GM23338 (cell line): ENCODE measurements around the gene MYL11. TPM values are rescaled to one million over a fixed set of nuclear protein-coding genes. Genes with fewer than 3 reads are reported as not detected.

ENCODE experiments used
- ATAC-seq: fragments of 200-7000 bp; cut with Tn5 transposase; 3 replicates; pipeline ENCODE4 v1.9.1; 2020
- DNase-seq: peaks from one replicate; pipeline ENCODE4 v3.0.0-alpha.2; 2015; ENCODE audit warnings: low spot score
- H2AFZ ChIP-seq: fragments of 200-600 bp; sonication (generic); 2 replicates; pipeline ENCODE4 v1.8.0; 2016; ENCODE audit warnings: antibody characterized with exemption, mild to moderate bottlenecking, moderate library complexity
- H3F3A ChIP-seq: fragments of 200-600 bp; sonication (generic); replicated peaks from 2 replicates; pipeline ENCODE4 v1.8.0; 2017; ENCODE audit warnings: antibody characterized with exemption, mixed run types, low read depth
- H3K27ac ChIP-seq: fragments of 200-600 bp; sonication (generic); 2 replicates; pipeline ENCODE4 v1.6.1; 2016; ENCODE audit warnings: low read depth
- H3K27me3 ChIP-seq: fragments of 200-600 bp; sonication (generic); 2 replicates; pipeline ENCODE4 v1.8.0; 2016; ENCODE audit warnings: mild to moderate bottlenecking, mixed run types, moderate library complexity; ENCODE audit not compliant: insufficient read depth
- H3K36me3 ChIP-seq: fragments of 200-600 bp; sonication (generic); 2 replicates; pipeline ENCODE4 v1.8.0; 2016; ENCODE audit warnings: mild to moderate bottlenecking; ENCODE audit not compliant: insufficient read depth
- H3K4me1 ChIP-seq: fragments of 200-600 bp; sonication (generic); 2 replicates; pipeline ENCODE4 v1.8.0; 2016; ENCODE audit warnings: mild to moderate bottlenecking, moderate library complexity; ENCODE audit not compliant: insufficient read depth
- H3K4me2 ChIP-seq: fragments of 200-600 bp; sonication (generic); 2 replicates; pipeline ENCODE4 v1.7.1; 2017; ENCODE audit warnings: mixed run types
- H3K4me3 ChIP-seq: fragments of 200-600 bp; sonication (generic); 2 replicates; pipeline ENCODE4 v1.6.1; 2016; ENCODE audit warnings: mixed run types
- H3K79me2 ChIP-seq: fragments of 200-600 bp; sonication (generic); replicated peaks from 2 replicates; pipeline ENCODE4 v1.8.0; 2017; ENCODE audit warnings: mild to moderate bottlenecking; ENCODE audit not compliant: insufficient read depth
- H3K9me2 ChIP-seq: fragments of 200-600 bp; sonication (generic); 2 replicates; pipeline ENCODE4 v1.8.0; 2017; ENCODE audit not compliant: insufficient read depth
- H4K20me1 ChIP-seq: fragments of 200-600 bp; sonication (generic); replicated peaks from 2 replicates; pipeline ENCODE4 v1.8.0; 2017; ENCODE audit warnings: mild to moderate bottlenecking; ENCODE audit not compliant: insufficient read depth
- H3K27ac Mint-ChIP-seq: 2 replicates; pipeline ENCODE4 v1.8.0; 2020; ENCODE audit warnings: inconsistent platforms, mild to moderate bottlenecking, moderate library complexity, mixed read lengths
- H3K27me3 Mint-ChIP-seq: 3 replicates; pipeline ENCODE4 v1.8.0; 2022; ENCODE audit warnings: low read depth, mild to moderate bottlenecking, moderate library complexity, mixed read lengths, inconsistent platforms; ENCODE audit not compliant: insufficient read depth, poor library complexity
- H3K36me3 Mint-ChIP-seq: 3 replicates; pipeline ENCODE4 v1.8.0; 2021; ENCODE audit warnings: low read depth, mild to moderate bottlenecking, inconsistent platforms, moderate library complexity, mixed read lengths
- H3K4me1 Mint-ChIP-seq: 3 replicates; pipeline ENCODE4 v1.8.0; 2020; ENCODE audit warnings: mild to moderate bottlenecking, inconsistent platforms, mixed read lengths
- H3K4me3 Mint-ChIP-seq: 3 replicates; pipeline ENCODE4 v1.8.0; 2021; ENCODE audit warnings: moderate library complexity, mild to moderate bottlenecking, inconsistent platforms, mixed read lengths
- H3K9me3 Mint-ChIP-seq: 3 replicates; pipeline ENCODE4 v1.8.0; 2020; ENCODE audit warnings: moderate library complexity, mild to moderate bottlenecking, inconsistent platforms, mixed read lengths
- CTCF ChIP-seq, 2 experiments: fragments of 200-600 bp in 1 of 2; sonication (generic) in 1 of 2; conservative IDR thresholded peaks; 2 replicates each; pipeline versions ENCODE4 v1.5.1 to v1.6.1; 2016 to 2017; ENCODE audit warnings: antibody characterized with exemption in 2 of 2, low read depth in 2 of 2, mild to moderate bottlenecking in 2 of 2, moderate library complexity in 1 of 2
- ETS1 ChIP-seq: IDR thresholded peaks from 2 replicates; pipeline ENCODE4 v1.6.1; 2016; ENCODE audit warnings: antibody characterized with exemption
- EZH2 ChIP-seq: fragments of 200-600 bp; sonication (generic); IDR thresholded peaks from one replicate; pipeline ENCODE4 v1.8.0; 2017; ENCODE audit warnings: antibody characterized with exemption, mild to moderate bottlenecking, low read depth; ENCODE audit not compliant: unreplicated experiment
- POLR2AphosphoS5 ChIP-seq: IDR thresholded peaks from 2 replicates; pipeline ENCODE4 v1.6.1; 2016; ENCODE audit warnings: antibody characterized with exemption, low read depth
- STAT1 ChIP-seq: IDR thresholded peaks from one replicate; pipeline ENCODE4 v1.6.1; 2016; ENCODE audit warnings: antibody characterized with exemption; ENCODE audit not compliant: unreplicated experiment
- ZNF331 ChIP-seq: fragments of 250-450 bp; sonication (Bioruptor Pico); IDR thresholded peaks from 2 replicates; pipeline ENCODE4 v1.5.0; 2020; ENCODE audit warnings: low read depth, mild to moderate bottlenecking, moderate library complexity
- polyA plus RNA-seq: library from polyadenylated mRNA; unstranded; fragments of >200 nt; fragmentation: Nextera tagmentation; extraction: Ambion mirVana; gene quantifications from 2 replicates; pipeline ENCODE4 v1.2.1, GENCODE V29; 2016
- total RNA-seq: library from RNA; depleted of rRNA; stranded (reverse); fragments of >200 nt; shearing (Covaris generic); gene quantifications from 2 replicates; pipeline ENCODE4 v1.2.3, GENCODE V29; 2014
- TF ChIP-seq, protein P1 (sequence below): fragments of 250-450 bp; sonication (Bioruptor Pico); IDR thresholded peaks from 2 replicates; pipeline ENCODE4 v1.5.0; 2020; ENCODE audit warnings: mild to moderate bottlenecking, moderate library complexity

Gene MYL11
- total and polyA plus RNA-seq, 2 experiments from 2014 or later: 3.5 TPM; not detected in 1

GRCh38 chr16:30352488-30353401, 21.9 kb upstream of the MYL11 start:
- Mint-ChIP-seq H3K4me3 (peak overlapping the region; percentile 62; the same call in 2 of the 3 replicates), H3K27me3 (peaks cover 18% of the 10 kb centered on the region), H3K4me1 (peaks cover 21% of the 10 kb centered on the region), H3K36me3 (peaks cover 58% of the 10 kb centered on the region), H3K27ac (no peak overlapping the region), H3K9me3 (peaks cover 4% of the 10 kb centered on the region; the same call in 2 of the 3 replicates)
- Histone ChIP-seq H3K4me1 (peaks cover 3% of the 10 kb centered on the region; the same call in 1 of the 2 replicates), H3K27ac (no peak overlapping the region), H2AFZ (no peak overlapping the region), H3K9me2 (no peaks in the 10 kb centered on the region), H3F3A (0 out of 2 replicates have a peak, but pooled peaks cover 12% of the 10 kb centered on the region), H3K27me3 (no peaks in the 10 kb centered on the region), H3K79me2 (peaks cover 16% of the 10 kb centered on the region), H3K4me3 (no peak overlapping the region), H4K20me1 (no peaks in the 10 kb centered on the region), H3K4me2 (no peak overlapping the region), H3K36me3 (peaks cover 7% of the 10 kb centered on the region; the same call in 1 of the 2 replicates)
- TF ChIP-seq EZH2 (no peak), POLR2AphosphoS5 (no peak), ZNF331 (no peak), ETS1 (no peak), STAT1 (no peak), CTCF (conservative IDR thresholded peaks at IDR 0.05; ENCODE audit: low read depth in 2 of 2) (peak; percentile 25 to 30; a peak in 2 of 4 replicates)
- TF ChIP-seq, protein P1, sequence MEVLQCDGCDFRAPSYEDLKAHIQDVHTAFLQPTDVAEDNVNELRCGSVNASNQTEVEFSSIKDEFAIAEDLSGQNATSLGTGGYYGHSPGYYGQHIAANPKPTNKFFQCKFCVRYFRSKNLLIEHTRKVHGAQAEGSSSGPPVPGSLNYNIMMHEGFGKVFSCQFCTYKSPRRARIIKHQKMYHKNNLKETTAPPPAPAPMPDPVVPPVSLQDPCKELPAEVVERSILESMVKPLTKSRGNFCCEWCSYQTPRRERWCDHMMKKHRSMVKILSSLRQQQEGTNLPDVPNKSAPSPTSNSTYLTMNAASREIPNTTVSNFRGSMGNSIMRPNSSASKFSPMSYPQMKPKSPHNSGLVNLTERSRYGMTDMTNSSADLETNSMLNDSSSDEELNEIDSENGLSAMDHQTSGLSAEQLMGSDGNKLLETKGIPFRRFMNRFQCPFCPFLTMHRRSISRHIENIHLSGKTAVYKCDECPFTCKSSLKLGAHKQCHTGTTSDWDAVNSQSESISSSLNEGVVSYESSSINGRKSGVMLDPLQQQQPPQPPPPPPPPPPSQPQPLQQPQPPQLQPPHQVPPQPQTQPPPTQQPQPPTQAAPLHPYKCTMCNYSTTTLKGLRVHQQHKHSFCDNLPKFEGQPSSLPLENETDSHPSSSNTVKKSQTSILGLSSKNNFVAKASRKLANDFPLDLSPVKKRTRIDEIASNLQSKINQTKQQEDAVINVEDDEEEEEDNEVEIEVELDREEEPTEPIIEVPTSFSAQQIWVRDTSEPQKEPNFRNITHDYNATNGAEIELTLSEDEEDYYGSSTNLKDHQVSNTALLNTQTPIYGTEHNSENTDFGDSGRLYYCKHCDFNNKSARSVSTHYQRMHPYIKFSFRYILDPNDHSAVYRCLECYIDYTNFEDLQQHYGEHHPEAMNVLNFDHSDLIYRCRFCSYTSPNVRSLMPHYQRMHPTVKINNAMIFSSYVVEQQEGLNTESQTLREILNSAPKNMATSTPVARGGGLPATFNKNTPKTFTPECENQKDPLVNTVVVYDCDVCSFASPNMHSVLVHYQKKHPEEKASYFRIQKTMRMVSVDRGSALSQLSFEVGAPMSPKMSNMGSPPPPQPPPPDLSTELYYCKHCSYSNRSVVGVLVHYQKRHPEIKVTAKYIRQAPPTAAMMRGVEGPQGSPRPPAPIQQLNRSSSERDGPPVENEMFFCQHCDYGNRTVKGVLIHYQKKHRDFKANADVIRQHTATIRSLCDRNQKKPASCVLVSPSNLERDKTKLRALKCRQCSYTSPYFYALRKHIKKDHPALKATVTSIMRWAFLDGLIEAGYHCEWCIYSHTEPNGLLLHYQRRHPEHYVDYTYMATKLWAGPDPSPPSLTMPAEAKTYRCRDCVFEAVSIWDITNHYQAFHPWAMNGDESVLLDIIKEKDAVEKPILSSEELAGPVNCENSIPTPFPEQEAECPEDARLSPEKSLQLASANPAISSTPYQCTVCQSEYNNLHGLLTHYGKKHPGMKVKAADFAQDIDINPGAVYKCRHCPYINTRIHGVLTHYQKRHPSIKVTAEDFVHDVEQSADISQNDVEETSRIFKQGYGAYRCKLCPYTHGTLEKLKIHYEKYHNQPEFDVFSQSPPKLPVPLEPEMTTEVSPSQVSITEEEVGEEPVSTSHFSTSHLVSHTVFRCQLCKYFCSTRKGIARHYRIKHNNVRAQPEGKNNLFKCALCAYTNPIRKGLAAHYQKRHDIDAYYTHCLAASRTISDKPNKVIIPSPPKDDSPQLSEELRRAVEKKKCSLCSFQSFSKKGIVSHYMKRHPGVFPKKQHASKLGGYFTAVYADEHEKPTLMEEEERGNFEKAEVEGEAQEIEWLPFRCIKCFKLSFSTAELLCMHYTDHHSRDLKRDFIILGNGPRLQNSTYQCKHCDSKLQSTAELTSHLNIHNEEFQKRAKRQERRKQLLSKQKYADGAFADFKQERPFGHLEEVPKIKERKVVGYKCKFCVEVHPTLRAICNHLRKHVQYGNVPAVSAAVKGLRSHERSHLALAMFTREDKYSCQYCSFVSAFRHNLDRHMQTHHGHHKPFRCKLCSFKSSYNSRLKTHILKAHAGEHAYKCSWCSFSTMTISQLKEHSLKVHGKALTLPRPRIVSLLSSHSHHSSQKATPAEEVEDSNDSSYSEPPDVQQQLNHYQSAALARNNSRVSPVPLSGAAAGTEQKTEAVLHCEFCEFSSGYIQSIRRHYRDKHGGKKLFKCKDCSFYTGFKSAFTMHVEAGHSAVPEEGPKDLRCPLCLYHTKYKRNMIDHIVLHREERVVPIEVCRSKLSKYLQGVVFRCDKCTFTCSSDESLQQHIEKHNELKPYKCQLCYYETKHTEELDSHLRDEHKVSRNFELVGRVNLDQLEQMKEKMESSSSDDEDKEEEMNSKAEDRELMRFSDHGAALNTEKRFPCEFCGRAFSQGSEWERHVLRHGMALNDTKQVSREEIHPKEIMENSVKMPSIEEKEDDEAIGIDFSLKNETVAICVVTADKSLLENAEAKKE: no peak
- DNase-seq (peak; percentile 41), ATAC-seq (no peak)
